HCT116 (cell line): Measurements from ENCODE around the gene HHATL. TPM values are rescaled to one million over a fixed set of nuclear protein-coding genes. Genes with fewer than 3 reads are reported as not detected.

Experiments
- ATAC-seq: fragments of 200-7000 bp; cut with Tn5 transposase; 2 replicates; pipeline ENCODE4 v1.9.1; 2020; ENCODE audit warnings: mild to moderate bottlenecking, moderate library complexity
- BruUV-seq: library from RNA; stranded (reverse); fragments of 400-500 nt; replicated peaks from 2 replicates; lab custom pipeline; 2021; lab: Mats Ljungman, UMichigan
- CTCF ChIA-PET: fragments of 300-600 bp; sonication (Branson Sonifier 250); formaldehyde crosslinking; loops from one replicate; lab custom pipeline; 2021; ENCODE audit warnings: antibody characterized with exemption; lab: Charles Lee
- POLR2A ChIA-PET: fragments of 300-600, 350-600 bp; sonication (Branson Sonifier 250); formaldehyde crosslinking; loops from one replicate; lab custom pipeline; 2021; ENCODE audit warnings: antibody characterized with exemption; lab: Charles Lee
- RAD21 ChIA-PET, 2 experiments: fragments of 300-600 bp; sonication (Branson Sonifier 250); formaldehyde crosslinking; loops; one replicate each; lab custom pipeline; 2023; ENCODE audit warnings: low total read pairs in 2 of 2; ENCODE audit not compliant: uncharacterized antibody in 2 of 2, unreplicated experiment in 2 of 2, low non-redundant PET in 1 of 2; lab: Charles Lee
- DNase-seq: peaks from one replicate; pipeline ENCODE4 v3.0.0-alpha.2; 2010; ENCODE audit warnings: low read depth, low spot score
- H2AFZ ChIP-seq: fragments of 200-600 bp; shearing (Covaris generic), sonication (generic); 2 replicates; pipeline ENCODE4 v1.6.1; 2017; ENCODE audit warnings: low read depth, mixed run types, mixed read lengths, antibody characterized with exemption, low read length; ENCODE audit not compliant: poor library complexity, severe bottlenecking
- H3K27ac ChIP-seq: 2 replicates; pipeline ENCODE4 v1.5.1; 2012; ENCODE audit warnings: low read depth, low read length
- H3K27me3 ChIP-seq: fragments of 200-600 bp; sonication (generic); 2 replicates; pipeline ENCODE4 v1.6.1; 2016; ENCODE audit warnings: mixed run types, low read length, mixed read lengths; ENCODE audit not compliant: insufficient read depth
- H3K36me3 ChIP-seq, 2 experiments: fragments of 200-500 bp in 1 of 2; fragments of 200-600 bp in 1 of 2; sonication (Bioruptor generic) in 1 of 2; sonication (generic) in 1 of 2; 2 replicates each; pipeline versions ENCODE4 v1.5.1 to v1.6.1; 2014 to 2016; ENCODE audit warnings: low read length in 2 of 2, inconsistent platforms in 1 of 2, mixed read lengths in 1 of 2, mixed run types in 1 of 2; ENCODE audit not compliant: insufficient read depth in 2 of 2, control insufficient read depth in 1 of 2
- H3K4me1 ChIP-seq, 2 experiments: fragments of 200-600 bp in 1 of 2; sonication (generic) in 1 of 2; 2 replicates each; pipeline versions ENCODE4 v1.5.1 to v1.6.1; 2012 to 2017; ENCODE audit warnings: low read length in 2 of 2, inconsistent platforms in 1 of 2, mild to moderate bottlenecking in 1 of 2, mixed read lengths in 1 of 2, mixed run types in 1 of 2, moderate library complexity in 1 of 2; ENCODE audit not compliant: insufficient read depth in 2 of 2, control insufficient read depth in 1 of 2
- H3K4me2 ChIP-seq: fragments of 200-600 bp; sonication (generic); 2 replicates; pipeline ENCODE4 v1.6.1; 2017; ENCODE audit warnings: mixed run types, low read length, mixed read lengths
- H3K4me3 ChIP-seq, 2 experiments: fragments of 200-600 bp in 1 of 2; sonication (generic) in 1 of 2; replicated peaks in 1 of 2; 2 replicates each; pipeline ENCODE4 v1.5.1; 2011 to 2016; ENCODE audit warnings: low read length in 2 of 2, control low read depth in 1 of 2, low read depth in 1 of 2, mild to moderate bottlenecking in 1 of 2, mixed read lengths in 1 of 2, mixed run types in 1 of 2
- H3K79me2 ChIP-seq: fragments of 200-600 bp; sonication (generic); 2 replicates; pipeline ENCODE4 v1.6.1; 2017; ENCODE audit warnings: mild to moderate bottlenecking, mixed run types, low read length, moderate library complexity, mixed read lengths; ENCODE audit not compliant: insufficient read depth
- H3K9ac ChIP-seq: fragments of 200-600 bp; sonication (generic); 2 replicates; pipeline ENCODE4 v1.6.1; 2016; ENCODE audit warnings: low read length, mixed read lengths
- H3K9me2 ChIP-seq: fragments of 200-600 bp; sonication (generic), shearing (Covaris generic); 2 replicates; pipeline ENCODE4 v1.6.1; 2017; ENCODE audit warnings: mixed run types, mild to moderate bottlenecking, moderate library complexity; ENCODE audit not compliant: insufficient read depth
- H3K9me3 ChIP-seq, 2 experiments: fragments of 200-500 bp in 1 of 2; fragments of 200-600 bp in 1 of 2; sonication (Bioruptor generic) in 1 of 2; sonication (generic) in 1 of 2; 2 replicates each; pipeline ENCODE4 v1.6.1; 2014 to 2017; ENCODE audit warnings: low read length in 2 of 2, mixed read lengths in 2 of 2, inconsistent platforms in 1 of 2, low read depth in 1 of 2, mild to moderate bottlenecking in 1 of 2, mixed run types in 1 of 2, moderate library complexity in 1 of 2; ENCODE audit not compliant: control insufficient read depth in 1 of 2, insufficient read depth in 1 of 2
- H4K20me1 ChIP-seq: fragments of 200-600 bp; sonication (generic), shearing (Covaris generic); 2 replicates; pipeline ENCODE4 v1.6.1; 2017; ENCODE audit warnings: mixed run types, mild to moderate bottlenecking, moderate library complexity; ENCODE audit not compliant: insufficient read depth
- CEBPB ChIP-seq: IDR thresholded peaks from 2 replicates; pipeline ENCODE4 v1.6.1; 2012; ENCODE audit warnings: low read depth
- EGR1 ChIP-seq: IDR thresholded peaks from 2 replicates; pipeline ENCODE4 v1.6.1; 2012; ENCODE audit warnings: low read depth
- ELF1 ChIP-seq: IDR thresholded peaks from 2 replicates; pipeline ENCODE4 v1.6.1; 2012; ENCODE audit warnings: low read depth, borderline replicate concordance
- EZH2 ChIP-seq: fragments of 200-600 bp; sonication (generic); IDR thresholded peaks from 2 replicates; pipeline ENCODE4 v1.6.1; 2017; ENCODE audit warnings: antibody characterized with exemption, mixed run types
- EZH2phosphoT487 ChIP-seq: fragments of 200-600 bp; IDR thresholded peaks from 2 replicates; pipeline ENCODE4 v1.6.1; 2018; ENCODE audit warnings: antibody characterized with exemption, borderline replicate concordance
- FOSL1 ChIP-seq: IDR thresholded peaks from 2 replicates; pipeline ENCODE4 v1.6.1; 2012; ENCODE audit warnings: low read depth
- JUND ChIP-seq: IDR thresholded peaks from 2 replicates; pipeline ENCODE4 v1.6.1; 2012
- POLR2A ChIP-seq: IDR thresholded peaks from 2 replicates; pipeline ENCODE4 v1.7.0; 2011; ENCODE audit warnings: borderline replicate concordance; ENCODE audit not compliant: insufficient read depth, insufficient read length; ENCODE audit errors: extremely low read depth
- POLR2AphosphoS5 ChIP-seq: IDR thresholded peaks from 2 replicates; pipeline ENCODE4 v1.6.1; 2011; ENCODE audit warnings: mild to moderate bottlenecking, low read depth, low read length, moderate library complexity
- RAD21 ChIP-seq: IDR thresholded peaks from 2 replicates; pipeline ENCODE4 v1.6.1; 2012; ENCODE audit warnings: low read depth, mild to moderate bottlenecking
- SIN3A ChIP-seq: IDR thresholded peaks from 2 replicates; pipeline ENCODE4 v1.6.1; 2012; ENCODE audit warnings: low read depth
- SRF ChIP-seq: IDR thresholded peaks from 2 replicates; pipeline ENCODE4 v1.6.1; 2012; ENCODE audit warnings: low read depth
- TCF7L2 ChIP-seq: IDR thresholded peaks from 2 replicates; pipeline ENCODE4 v1.7.0; 2011; ENCODE audit warnings: borderline replicate concordance, inconsistent platforms; ENCODE audit not compliant: insufficient read depth, insufficient read length; ENCODE audit errors: extremely low read depth
- ZFX ChIP-seq: fragments of 450-650 bp; IDR thresholded peaks from 2 replicates; pipeline ENCODE4 v1.6.1; 2017
- ZNF274 ChIP-seq: fragments of 200-500 bp; sonication (Bioruptor generic); IDR thresholded peaks from 2 replicates; pipeline ENCODE4 v1.6.1; 2014; ENCODE audit warnings: mild to moderate bottlenecking, low read depth, low read length, inconsistent platforms
- intact Hi-C: fragments of 100-400 bp; cut with micrococcal nuclease; formaldehyde crosslinking; loops from 2 replicates; pipeline ENCODE4 v1.10.0; 2022
- total RNA-seq: library from RNA; stranded (reverse); gene quantifications from one replicate; pipeline ENCODE4 v1.2.1, GENCODE V29; 2021; ENCODE audit not compliant: unreplicated experiment
- TF ChIP-seq, protein P1 (sequence below): IDR thresholded peaks from 2 replicates; pipeline ENCODE4 v1.6.1; 2012; ENCODE audit warnings: low read depth
- TF ChIP-seq, protein P2 (sequence below): IDR thresholded peaks from 2 replicates; pipeline ENCODE4 v1.6.1; 2012
- TF ChIP-seq, protein P3 (sequence below): IDR thresholded peaks from 2 replicates; pipeline ENCODE4 v1.6.1; 2012

HHATL gene
- total RNA-seq, 1 experiment from 2014 or later: 0.52 TPM

DNA sequence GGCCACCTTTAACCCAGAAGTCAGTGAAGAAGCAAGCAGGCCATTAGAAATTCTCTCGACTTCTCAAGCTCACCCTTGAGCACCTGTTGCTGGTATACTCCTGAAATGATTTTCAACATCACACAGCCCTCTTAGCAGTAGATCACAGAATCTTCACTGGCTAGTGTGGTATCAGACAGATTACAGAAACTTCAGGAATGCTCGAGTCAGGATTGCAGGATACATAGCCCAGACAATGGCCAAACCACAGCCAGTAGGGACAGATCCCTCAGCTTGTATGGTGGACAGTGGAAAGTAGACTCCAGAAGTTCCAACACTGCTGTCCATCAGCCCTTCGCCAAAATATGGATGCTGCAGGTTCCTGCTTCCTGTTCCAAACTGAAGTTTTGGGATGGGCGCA lies 21.8 kb downstream of the HHATL start:
- H4K20me1 ChIP-seq: no peaks in the 10 kb centered on the region
- peaks cover 0 to 8% of the 10 kb centered on the region in 2 experiments; a peak in 1 of 4 replicates for H3K9me3 ChIP-seq
- CTCF ChIA-PET: no interaction called here
- no TSS peak for BruUV-seq
- ATAC-seq (no peak), DNase-seq (no peak)
- no peaks in the 10 kb centered on the region for H3K36me3 ChIP-seq
- TF ChIP-seq EGR1 (no peak), EZH2 (no peak), EZH2phosphoT487 (no peak), ZNF274 (no peak)
- H2AFZ ChIP-seq: no peak overlapping the region
- intact Hi-C loops: no loop called here
- no peak overlapping the region for H3K4me2 ChIP-seq
- no peak overlapping the region for H3K4me3 ChIP-seq
- no peaks in the 10 kb centered on the region for H3K27me3 ChIP-seq
- RAD21 ChIA-PET: no interaction called here
- H3K4me1 ChIP-seq: peaks cover 3 to 23% of the 10 kb centered on the region in 2 experiments; a peak in 3 of 4 replicates
- H3K27ac ChIP-seq: no peak overlapping the region
- POLR2A ChIA-PET: no interaction called here
- H3K9me2 ChIP-seq: no peaks in the 10 kb centered on the region
- H3K9ac ChIP-seq: no peak overlapping the region
- no peaks in the 10 kb centered on the region for H3K79me2 ChIP-seq

DNA sequence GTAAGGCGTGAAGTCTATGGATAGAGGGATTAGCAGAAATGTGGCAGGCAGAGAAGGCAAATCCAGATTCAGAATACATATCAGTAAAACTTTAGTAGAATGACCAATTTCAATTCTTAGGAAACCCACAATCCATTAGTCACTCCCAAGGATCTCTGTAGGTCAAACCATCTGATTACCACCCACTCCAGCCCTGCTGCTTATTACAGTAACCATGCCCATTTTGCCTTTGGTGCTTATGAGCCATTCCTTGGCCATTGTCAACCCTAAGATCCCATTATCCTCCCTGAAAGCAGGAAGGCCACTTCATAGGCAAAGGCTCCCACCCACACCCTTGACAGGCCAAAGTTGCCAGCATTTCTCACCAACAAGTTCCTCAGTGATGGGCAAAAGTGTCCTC lies 22.3 kb downstream of the HHATL start:
- no peak overlapping the region for H3K9ac ChIP-seq
- peaks cover 3 to 23% of the 10 kb centered on the region in 2 experiments; a peak in 3 of 4 replicates for H3K4me1 ChIP-seq
- H3K9me3 ChIP-seq: peaks cover 0 to 10% of the 10 kb centered on the region in 2 experiments; a peak in 1 of 4 replicates
- no peaks in the 10 kb centered on the region for H4K20me1 ChIP-seq
- no peak overlapping the region for H3K4me2 ChIP-seq
- ChIA-PET POLR2A (no interaction called here), RAD21 (no interaction called here), CTCF (no interaction called here)
- no peak overlapping the region for H3K27ac ChIP-seq
- H3K4me3 ChIP-seq: no peak overlapping the region
- DNase-seq (no peak), ATAC-seq (no peak)
- H3K36me3 ChIP-seq: no peaks in the 10 kb centered on the region
- H3K27me3 ChIP-seq: no peaks in the 10 kb centered on the region
- H3K79me2 ChIP-seq: no peaks in the 10 kb centered on the region
- H3K9me2 ChIP-seq: no peaks in the 10 kb centered on the region
- H2AFZ ChIP-seq: no peak overlapping the region
- intact Hi-C loops: no loop called here
- no TSS peak for BruUV-seq
- no peak for TF ChIP-seq EZH2
- TF ChIP-seq CEBPB: no peak
- TF ChIP-seq SRF: no peak
- TF ChIP-seq EZH2phosphoT487: no peak
- TF ChIP-seq, protein P1, sequence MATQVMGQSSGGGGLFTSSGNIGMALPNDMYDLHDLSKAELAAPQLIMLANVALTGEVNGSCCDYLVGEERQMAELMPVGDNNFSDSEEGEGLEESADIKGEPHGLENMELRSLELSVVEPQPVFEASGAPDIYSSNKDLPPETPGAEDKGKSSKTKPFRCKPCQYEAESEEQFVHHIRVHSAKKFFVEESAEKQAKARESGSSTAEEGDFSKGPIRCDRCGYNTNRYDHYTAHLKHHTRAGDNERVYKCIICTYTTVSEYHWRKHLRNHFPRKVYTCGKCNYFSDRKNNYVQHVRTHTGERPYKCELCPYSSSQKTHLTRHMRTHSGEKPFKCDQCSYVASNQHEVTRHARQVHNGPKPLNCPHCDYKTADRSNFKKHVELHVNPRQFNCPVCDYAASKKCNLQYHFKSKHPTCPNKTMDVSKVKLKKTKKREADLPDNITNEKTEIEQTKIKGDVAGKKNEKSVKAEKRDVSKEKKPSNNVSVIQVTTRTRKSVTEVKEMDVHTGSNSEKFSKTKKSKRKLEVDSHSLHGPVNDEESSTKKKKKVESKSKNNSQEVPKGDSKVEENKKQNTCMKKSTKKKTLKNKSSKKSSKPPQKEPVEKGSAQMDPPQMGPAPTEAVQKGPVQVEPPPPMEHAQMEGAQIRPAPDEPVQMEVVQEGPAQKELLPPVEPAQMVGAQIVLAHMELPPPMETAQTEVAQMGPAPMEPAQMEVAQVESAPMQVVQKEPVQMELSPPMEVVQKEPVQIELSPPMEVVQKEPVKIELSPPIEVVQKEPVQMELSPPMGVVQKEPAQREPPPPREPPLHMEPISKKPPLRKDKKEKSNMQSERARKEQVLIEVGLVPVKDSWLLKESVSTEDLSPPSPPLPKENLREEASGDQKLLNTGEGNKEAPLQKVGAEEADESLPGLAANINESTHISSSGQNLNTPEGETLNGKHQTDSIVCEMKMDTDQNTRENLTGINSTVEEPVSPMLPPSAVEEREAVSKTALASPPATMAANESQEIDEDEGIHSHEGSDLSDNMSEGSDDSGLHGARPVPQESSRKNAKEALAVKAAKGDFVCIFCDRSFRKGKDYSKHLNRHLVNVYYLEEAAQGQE: no peak
- no peak for TF ChIP-seq POLR2A
- TF ChIP-seq ZFX: no peak
- TF ChIP-seq ELF1: no peak
- no peak for TF ChIP-seq RAD21
- TF ChIP-seq EGR1: no peak
- no peak for TF ChIP-seq FOSL1
- TF ChIP-seq TCF7L2: no peak
- no peak for TF ChIP-seq JUND
- TF ChIP-seq ZNF274: no peak
- no peak for TF ChIP-seq SIN3A
- TF ChIP-seq, protein P2, sequence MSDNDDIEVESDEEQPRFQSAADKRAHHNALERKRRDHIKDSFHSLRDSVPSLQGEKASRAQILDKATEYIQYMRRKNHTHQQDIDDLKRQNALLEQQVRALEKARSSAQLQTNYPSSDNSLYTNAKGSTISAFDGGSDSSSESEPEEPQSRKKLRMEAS: no peak
- no peak for TF ChIP-seq POLR2AphosphoS5
- TF ChIP-seq, protein P3, sequence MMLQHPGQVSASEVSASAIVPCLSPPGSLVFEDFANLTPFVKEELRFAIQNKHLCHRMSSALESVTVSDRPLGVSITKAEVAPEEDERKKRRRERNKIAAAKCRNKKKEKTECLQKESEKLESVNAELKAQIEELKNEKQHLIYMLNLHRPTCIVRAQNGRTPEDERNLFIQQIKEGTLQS: no peak
